ENCODE results near the gene VPS26B.
"Not testable (repeated sequence)": the region's sequence is repeated elsewhere in the genome, so short reads cannot be mapped to it uniquely, and the experiment has no call there.

The VPS26B gene

DNA sequence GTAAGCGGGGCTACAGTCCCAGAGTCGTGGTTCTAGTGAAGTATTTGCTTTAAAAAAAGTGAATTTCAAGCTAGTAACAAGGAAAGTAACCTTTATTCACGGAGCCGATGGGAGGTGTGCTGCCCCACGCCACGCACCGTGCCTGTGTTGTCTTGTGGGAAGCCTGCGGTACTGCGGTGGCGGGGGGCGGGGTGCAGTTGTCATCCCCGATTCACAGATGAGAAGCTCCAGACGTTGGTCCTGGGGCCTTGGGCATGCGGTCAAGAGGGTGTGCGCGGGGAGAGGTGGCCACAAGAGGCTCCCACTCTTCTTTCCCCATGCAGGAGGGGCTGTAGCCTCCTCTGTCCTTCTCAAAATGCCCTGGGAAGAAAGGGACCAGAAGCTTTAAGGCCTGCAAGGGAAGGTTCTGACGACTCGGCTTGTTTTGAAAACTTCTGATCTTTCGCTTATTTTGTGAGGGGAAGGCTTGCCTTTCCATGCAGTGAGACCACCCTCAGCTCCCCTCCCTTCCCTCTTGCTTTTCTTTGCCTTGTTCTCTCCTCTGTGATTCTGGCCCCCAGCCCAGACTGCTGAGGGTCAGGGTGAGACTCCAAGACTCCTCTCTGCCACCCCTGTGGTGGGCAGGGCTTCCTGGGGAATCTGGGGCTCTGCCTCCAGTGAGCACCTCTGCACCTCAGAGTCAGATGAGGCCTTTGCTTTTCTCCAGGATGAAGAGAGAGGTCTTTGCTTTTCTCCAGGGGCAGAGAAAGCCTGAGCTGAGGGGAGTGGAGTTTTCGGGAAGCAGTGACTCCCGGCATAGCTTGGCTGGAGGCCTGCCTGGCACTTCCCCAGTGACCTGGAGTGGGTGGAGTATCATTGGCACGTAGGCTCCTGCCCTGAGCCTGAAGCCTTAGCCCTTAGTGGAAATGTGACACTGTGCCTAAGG, 57.9 kb downstream of the VPS26B start:
- no peak for DNase-seq (ENCODE audit: low spot score)

- no peak for DNase-seq (ENCODE audit: low spot score)
Measured at GRCh38 chr11:134283461-134284230, 59.2 kb downstream of the VPS26B start.

DNA sequence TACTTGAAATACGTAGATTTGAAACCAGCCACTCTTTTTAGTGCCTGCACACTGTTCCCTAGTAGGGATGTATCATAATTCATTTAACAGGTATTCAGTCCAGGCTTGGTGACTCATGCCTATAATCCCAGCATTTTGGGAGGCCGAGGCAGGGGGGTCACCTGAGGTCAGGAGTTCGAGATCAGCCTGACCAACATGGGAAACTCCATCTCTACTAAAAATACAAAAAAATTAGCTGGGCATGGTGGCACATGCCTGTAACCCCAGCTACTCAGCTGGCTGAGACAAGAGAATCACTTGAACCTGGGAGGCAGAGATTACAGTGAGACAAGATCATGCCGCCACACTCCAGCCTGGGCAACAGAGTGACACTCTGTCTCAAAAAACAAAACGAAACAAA, 59.9 kb downstream of the VPS26B start:
- not testable (repeated sequence) for DNase-seq (ENCODE audit: low spot score)

- DNase-seq (ENCODE audit: low spot score), result no peak
Measured at GRCh38 chr11:134287561-134287960, 63.1 kb downstream of the VPS26B start.

GRCh38 chr11:134288486-134288885, 64.0 kb downstream of the VPS26B start:
- DNase-seq (ENCODE audit: low spot score), result no peak

- no peak for DNase-seq (ENCODE audit: low spot score)
Measured at GRCh38 chr11:134289167-134289566, 64.7 kb downstream of the VPS26B start.

DNA sequence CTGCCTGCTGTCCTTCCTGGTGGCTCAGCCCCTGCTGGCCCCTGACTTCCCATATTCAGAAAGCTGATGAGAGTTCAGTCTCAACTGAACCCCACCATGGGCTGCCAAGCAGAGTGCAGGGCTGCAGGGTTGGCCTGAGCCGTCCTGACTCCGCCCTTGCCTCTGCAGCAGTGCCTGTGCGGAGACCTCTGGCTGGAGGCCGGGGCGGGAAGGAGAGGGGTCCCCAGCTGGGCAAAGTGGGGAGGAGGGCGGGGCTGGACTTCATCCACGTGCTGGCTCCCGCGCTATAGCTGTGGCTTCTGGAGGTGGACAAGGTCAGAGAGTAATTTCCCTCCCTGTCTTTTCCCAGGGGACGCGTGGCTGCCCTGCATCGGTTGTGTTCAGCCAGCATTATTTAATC, 65.3 kb downstream of the VPS26B start:
- no peak for DNase-seq (ENCODE audit: low spot score)

GRCh38 chr11:134290646-134291045, 66.2 kb downstream of the VPS26B start:
- DNase-seq (ENCODE audit: low spot score), result no peak

- DNase-seq (ENCODE audit: low spot score), result no peak
Measured at GRCh38 chr11:134291196-134291595, 66.7 kb downstream of the VPS26B start.

DNA sequence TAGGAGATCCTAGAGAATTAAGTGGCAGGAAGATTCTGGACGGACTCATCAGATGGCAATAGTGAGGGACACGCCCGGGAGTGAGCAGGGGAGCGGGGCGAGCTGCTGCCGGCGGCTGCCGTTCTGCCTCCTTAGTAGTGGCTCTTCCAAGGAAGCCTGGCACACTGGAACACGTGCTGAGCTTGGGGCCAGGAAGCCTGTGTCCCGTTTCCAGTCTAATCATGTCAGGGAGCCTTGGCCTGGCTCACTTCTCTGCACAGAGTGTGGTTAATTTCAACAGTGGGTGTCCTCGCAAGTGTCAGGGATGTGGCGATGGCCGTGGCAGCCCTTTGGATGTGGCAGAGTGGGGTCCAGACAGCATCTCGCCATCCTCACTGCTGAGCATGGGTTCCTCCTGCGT, 68.2 kb downstream of the VPS26B start:
- DNase-seq (ENCODE audit: low spot score), result no peak

DNA sequence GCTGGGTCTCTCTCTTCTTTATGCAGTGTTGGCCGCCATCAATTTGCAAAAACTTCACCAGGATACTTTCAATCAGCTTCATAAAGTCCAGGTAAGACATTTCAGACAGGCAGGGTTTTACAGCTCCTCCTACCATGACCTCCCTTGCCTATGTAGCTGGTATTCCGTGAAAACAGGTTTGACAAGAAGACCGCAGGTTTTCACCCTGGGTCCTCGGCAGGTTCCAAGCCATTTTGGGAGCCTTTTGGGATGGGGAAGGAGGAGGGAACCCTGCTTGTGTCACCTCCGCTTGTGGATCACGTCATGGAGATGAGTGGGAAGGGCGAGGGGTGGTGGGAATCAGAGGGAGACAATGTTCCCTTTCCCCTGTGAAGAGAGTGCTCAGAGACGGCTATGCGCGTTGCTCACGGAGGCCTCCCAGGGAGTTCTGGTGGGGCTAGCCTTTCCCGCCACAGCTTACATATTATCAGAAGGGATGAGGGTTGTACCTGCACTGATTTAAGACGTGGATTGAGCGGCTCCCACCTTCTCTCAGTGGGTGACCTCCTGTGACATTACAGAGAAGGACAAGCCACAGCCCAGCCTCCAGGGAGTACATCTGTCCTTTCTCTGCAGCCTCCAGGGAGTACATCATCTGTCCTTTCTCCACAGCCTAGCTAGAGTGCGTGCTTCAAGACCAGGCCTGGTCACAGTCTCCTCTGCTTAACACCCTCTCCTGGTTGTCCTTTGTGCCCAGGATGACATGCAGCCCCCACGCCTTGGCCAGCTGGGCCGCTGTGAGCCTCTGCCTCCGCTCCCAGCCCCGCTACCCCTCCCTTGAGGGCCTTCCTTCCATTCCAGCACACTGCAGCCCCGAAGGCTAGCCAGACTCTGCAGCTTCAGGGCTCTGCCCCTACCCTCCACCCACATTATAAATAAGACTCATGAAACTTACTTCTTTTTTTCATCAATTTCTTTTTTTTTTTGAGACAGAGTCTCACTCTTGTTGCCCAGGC, 68.9 kb downstream of the VPS26B start:
- no peak for DNase-seq (ENCODE audit: low spot score)

GRCh38 chr11:134294664-134295063, 70.2 kb downstream of the VPS26B start:
- DNase-seq (ENCODE audit: low spot score), result no peak

Data from D341Med (cell line).